NB4 (cell line): ENCODE data around the gene TARDBP.
"Not testable (repeated sequence)": the region's sequence is repeated elsewhere in the genome, so short reads cannot be mapped to it uniquely, and the experiment has no call there.

ENCODE experiments used
- DNase-seq: peaks from one replicate; pipeline ENCODE4 v3.0.0; 2010; ENCODE audit warnings: low read depth
- H3K4me3 ChIP-seq: one replicate; pipeline ENCODE4 v1.5.1; 2011; ENCODE audit warnings: mild to moderate bottlenecking, low read depth, low read length, moderate library complexity
- CTCF ChIP-seq: IDR thresholded peaks from one replicate; pipeline ENCODE4 v1.5.1; 2012; ENCODE audit warnings: low read depth, low read length
- MYC ChIP-seq: IDR thresholded peaks from 2 replicates; pipeline ENCODE4 v1.6.1; 2011; ENCODE audit warnings: low read depth, low read length
- POLR2A ChIP-seq: IDR thresholded peaks from 2 replicates; pipeline ENCODE4 v1.6.1; 2011; ENCODE audit warnings: mild to moderate bottlenecking; ENCODE audit not compliant: insufficient read length; ENCODE audit errors: extremely low read depth
- TF ChIP-seq, protein P1 (sequence below): IDR thresholded peaks from 2 replicates; pipeline ENCODE4 v1.6.1; 2011; ENCODE audit warnings: low read depth, low read length

TARDBP gene

GRCh38 chr1:11062965-11063401 lies 50.5 kb downstream of the TARDBP start:
- no peak overlapping the region for H3K4me3 ChIP-seq
- DNase-seq: peak; percentile 60
- TF ChIP-seq, protein P1, sequence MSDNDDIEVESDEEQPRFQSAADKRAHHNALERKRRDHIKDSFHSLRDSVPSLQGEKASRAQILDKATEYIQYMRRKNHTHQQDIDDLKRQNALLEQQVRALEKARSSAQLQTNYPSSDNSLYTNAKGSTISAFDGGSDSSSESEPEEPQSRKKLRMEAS: peak; percentile 91
- no peak for TF ChIP-seq CTCF

DNA sequence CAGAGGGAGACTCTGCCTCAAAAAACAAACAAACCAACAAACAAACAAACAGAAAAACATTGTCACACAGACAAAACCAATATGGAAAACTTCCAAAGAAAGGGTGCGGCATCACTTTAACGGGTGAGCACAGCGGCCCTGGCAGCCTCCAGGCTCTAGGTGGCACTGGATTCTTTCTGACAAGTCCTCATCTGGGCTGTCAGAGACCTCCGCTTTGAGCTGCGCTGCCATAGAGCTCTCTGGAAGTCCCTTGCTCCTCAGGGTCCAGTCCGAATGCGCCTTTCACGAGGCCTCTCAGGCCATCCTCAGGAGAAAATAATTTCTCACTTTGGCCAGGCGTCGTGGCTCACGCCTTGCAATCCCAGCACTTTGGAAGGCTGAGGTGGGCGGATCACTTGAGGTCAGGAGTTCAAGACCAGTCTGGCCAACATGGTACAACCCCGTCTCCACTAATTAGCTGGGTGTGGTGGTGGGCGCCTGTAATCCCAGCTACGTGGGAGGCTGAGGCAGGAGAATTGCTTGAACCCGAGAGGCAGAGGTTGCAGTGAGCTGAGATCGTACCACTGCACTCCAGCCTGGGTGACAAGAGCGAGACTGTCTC lies 51.6 kb downstream of the TARDBP start:
- TF ChIP-seq CTCF: peak; percentile 25
- DNase-seq: peak; percentile 45
- not testable (repeated sequence) for H3K4me3 ChIP-seq

- no peak for DNase-seq
- no peak overlapping the region for H3K4me3 ChIP-seq
- TF ChIP-seq, protein P1: no peak
- TF ChIP-seq CTCF: no peak
- no peak for TF ChIP-seq MYC
- no peak for TF ChIP-seq POLR2A
Observed at GRCh38 chr1:11064942-11065341, 52.5 kb downstream of the TARDBP start.

DNA sequence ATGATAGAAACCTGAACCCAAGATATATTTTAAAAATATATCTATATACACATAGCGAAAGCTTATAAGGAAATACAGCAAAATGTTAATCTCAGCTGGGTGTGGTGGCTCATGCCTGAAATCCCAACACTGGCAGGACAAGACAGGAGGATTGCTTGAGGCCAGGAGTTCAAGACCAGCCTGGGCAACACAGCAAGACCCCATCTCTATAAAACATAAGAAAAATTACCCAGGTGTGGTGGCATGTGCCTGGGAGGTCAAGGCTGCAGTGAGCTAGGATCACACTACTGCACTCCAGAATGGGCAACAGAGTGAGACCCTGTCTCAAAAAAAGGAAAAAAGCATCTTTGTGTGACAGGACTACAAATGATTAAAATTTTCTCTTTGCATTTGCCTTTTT lies 53.3 kb downstream of the TARDBP start:
- no peak overlapping the region for H3K4me3 ChIP-seq
- TF ChIP-seq POLR2A (no peak), MYC (no peak), CTCF (no peak)
- TF ChIP-seq, protein P1: no peak
- DNase-seq: no peak

DNA sequence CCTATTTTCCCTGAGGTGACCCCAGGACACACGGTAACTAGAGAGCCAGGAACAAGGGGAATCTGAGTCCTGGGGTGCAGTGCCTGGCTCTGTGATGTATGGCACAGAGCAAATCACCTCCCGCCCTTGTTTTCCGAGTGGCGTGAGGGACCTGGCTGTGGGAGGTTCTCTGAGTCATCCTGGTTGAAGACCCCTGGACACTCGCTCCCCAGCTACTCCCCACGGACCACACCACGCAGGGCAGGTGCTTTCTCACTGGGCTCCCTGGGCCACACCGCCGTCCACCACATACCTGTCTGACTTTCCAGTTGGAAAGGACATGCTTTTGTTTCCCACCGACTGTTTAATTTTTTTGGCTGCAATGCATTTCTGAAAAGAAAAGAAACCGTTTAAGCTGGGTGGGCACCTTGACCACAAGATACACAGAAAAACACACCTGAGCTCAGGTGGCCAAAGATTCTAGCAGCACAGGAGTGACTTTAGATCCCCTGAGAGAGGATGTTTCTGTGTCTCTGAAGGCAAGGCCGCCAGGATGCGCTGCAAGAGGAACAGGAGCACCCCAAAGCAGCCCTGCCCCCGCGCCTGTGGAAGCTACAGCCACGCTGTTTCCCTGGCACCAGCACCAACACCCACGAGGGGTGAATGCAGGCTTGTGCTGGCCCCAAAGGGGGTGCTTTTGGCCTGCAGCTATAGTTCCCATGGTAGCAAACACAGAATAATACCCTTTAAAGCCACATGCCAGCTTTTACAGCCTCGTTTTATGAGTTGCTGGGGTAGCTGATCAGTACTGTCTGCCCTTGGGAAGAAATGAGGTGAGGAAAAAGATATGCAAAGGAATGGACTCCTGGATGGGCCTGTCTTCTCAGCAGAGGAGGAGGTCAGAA lies 55.5 kb downstream of the TARDBP start:
- no peak for DNase-seq

More for the DNA sequence above, 55.5 kb downstream of the TARDBP start:
- TF ChIP-seq POLR2A (no peak), CTCF (no peak), MYC (no peak)
- TF ChIP-seq, protein P1: no peak
- no peak overlapping the region for H3K4me3 ChIP-seq
